GM12801 (cell line): ENCODE data around the gene KSR1.

ENCODE experiments used
- TF ChIP-seq, protein P1 (sequence below): IDR thresholded peaks from one replicate; pipeline ENCODE4 v1.5.1; 2011; ENCODE audit warnings: control low read depth; ENCODE audit not compliant: insufficient read length; ENCODE audit errors: extremely low read depth

KSR1 gene

DNA sequence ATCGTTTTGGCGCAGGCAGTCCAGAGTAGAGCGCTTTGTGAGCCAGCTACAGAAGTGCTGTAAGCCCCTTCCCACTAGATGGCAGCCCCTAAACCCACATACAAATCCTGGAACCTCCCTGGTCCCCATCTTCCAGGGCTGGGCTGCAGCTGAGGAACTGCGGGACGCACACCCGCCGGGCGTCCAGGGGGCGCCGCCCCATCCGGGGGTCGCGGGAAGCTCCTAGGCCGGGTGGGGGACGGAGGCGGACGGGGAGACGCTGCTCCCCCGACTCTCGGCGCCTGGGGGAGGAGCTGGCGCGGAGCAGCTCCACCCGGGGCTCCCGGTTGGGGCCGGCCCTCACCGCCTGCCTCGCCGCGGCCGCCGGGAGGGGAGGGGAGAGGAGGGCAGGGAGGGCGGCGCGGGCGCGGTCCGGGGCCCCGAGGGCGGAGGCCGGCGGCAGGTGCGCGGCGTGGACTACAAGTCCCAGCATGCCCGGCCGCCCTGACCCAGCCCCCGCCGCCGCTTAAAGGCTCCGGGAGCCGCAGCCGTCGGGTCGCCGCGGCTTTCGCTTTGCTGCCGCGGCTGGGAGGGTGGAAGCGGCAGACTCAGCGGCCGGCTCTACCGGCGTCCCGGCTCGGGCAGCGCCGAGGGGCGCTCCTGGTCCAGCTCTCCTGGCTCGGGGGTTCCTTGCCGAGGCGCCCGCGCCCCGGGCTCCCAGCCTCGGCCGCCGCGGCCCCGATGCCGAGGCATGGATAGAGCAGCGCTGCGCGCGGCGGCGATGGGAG, at the start of gene KSR1:
TSS of gene KSR1 (plus strand) at position 535 of the 767 bp plus-strand sequence. CDS start at position 731, 196 bp downstream.
- TF ChIP-seq, protein P1, sequence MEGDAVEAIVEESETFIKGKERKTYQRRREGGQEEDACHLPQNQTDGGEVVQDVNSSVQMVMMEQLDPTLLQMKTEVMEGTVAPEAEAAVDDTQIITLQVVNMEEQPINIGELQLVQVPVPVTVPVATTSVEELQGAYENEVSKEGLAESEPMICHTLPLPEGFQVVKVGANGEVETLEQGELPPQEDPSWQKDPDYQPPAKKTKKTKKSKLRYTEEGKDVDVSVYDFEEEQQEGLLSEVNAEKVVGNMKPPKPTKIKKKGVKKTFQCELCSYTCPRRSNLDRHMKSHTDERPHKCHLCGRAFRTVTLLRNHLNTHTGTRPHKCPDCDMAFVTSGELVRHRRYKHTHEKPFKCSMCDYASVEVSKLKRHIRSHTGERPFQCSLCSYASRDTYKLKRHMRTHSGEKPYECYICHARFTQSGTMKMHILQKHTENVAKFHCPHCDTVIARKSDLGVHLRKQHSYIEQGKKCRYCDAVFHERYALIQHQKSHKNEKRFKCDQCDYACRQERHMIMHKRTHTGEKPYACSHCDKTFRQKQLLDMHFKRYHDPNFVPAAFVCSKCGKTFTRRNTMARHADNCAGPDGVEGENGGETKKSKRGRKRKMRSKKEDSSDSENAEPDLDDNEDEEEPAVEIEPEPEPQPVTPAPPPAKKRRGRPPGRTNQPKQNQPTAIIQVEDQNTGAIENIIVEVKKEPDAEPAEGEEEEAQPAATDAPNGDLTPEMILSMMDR = no peak

DNA sequence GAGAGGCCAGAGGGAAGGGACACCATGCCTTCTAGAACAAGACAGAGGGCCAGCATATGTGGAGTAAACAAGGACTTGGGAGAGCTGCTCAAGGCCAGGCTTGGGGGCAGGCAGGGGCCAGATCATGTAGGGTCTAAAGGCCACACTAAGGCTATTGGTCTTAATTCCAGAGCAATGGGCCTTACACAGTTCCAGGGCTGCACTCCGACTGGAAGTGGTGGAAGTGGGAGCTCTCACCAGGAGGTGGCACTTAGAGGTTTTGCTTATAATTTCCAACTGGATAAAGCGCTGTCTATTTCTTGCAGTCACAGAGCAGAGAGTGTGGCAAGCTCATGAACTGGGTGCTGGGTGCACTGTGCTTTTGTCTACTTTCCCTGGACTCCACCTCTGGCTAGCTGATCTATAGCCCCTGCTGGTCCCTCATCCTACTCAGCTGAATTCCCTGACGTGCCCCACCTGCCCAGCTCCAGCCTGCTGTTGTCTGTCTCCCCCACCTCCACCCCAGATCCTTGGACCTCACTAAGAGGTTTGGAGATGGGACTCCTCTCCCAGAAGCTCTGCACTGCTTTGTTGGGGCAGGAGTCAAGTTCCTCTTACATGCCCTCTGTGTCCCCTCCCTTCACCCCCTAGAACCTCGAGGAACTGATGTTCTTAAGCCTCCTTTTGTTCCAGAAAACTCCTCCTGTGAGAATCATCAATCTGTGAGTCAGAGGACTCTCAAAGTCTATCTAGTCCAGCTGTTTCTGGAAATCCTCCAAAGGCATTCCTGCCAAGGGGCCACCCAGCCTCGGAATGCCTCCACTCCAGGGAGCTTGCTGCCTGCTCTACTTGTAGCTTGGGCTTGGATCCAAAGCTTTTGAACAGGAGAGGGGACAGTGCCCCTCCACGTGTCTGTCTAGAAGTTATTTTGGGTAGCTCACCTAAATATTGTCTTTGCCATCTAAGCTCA, 48.1 kb upstream of the KSR1 start:
- TF ChIP-seq, protein P1 = no peak

DNA sequence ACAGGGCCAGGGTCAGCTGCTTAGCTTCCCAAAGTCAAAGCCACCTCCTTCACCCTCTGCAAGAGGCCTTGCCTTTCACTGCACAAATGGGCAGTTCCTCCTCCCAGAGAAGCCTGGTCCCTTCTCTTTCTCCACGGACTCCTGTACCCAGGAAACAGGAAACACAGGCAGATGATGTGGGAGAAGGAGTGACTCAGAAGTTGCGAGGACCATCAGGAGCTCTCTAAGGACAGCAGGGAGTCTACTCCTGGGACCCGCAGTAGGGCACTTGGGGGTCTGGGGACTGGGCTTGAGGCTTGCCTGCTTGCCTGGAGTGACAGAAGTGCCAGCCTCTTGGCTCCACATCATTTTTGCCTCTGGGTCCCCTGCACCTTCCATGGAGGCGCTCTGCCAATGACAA, 47.4 kb upstream of the KSR1 start:
- TF ChIP-seq, protein P1 = no peak

DNA sequence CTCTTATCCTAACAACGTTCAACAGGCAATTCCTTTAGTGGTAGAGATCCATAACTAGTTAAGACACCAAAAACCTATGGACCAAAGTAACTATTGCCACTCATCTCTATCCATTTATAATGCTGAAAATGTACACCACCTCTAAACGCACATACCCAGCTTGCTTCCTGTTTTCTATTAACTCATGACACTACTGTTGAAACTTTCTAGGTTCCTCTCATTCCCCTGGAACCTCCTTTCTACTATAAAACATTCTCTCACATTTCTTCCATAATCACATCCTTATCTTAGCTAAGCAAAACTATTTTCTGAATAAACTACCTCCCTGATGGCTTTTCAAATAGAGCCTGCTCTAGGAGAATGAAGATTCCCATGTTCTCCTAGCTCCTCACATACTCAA, 42.9 kb upstream of the KSR1 start:
- TF ChIP-seq, protein P1 = no peak

DNA sequence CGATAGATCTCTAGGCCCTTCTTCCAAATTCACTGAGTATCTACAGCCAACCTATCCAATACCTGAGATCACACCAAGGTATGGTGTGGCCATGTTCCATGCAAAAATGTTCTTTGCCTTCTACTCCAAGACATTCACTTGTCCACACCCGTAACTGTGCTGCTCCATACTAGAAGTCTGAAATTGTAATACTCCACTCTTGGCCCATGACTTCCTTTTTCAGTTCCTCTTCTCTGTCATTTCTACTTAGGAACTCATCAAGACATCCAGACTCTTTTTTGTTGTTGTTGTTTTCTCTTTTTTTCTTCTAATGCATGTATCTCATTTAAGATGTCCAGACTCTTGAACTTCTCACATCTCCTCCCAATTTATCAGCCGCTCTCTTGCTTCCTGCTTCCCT, 42.5 kb upstream of the KSR1 start:
- TF ChIP-seq, protein P1 = no peak

DNA sequence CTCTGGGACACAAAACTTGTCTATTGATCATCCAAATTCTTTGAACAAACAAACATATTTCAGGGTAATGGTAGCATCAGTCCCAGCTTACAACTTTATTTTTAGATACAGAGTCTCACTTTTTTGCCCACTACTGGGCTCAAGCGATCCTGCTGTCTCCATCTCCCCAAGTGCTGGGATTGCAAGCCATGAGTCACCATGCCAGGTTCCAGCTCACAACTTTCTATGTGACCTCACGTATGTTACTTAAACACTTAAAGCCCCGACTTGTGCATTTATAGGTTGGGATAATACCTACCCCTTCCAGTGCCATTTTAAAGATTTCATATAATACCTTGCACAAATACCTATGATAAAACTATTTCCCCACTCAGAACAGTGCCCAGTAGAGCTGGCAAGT, 42.0 kb upstream of the KSR1 start:
- TF ChIP-seq, protein P1 = no peak

DNA sequence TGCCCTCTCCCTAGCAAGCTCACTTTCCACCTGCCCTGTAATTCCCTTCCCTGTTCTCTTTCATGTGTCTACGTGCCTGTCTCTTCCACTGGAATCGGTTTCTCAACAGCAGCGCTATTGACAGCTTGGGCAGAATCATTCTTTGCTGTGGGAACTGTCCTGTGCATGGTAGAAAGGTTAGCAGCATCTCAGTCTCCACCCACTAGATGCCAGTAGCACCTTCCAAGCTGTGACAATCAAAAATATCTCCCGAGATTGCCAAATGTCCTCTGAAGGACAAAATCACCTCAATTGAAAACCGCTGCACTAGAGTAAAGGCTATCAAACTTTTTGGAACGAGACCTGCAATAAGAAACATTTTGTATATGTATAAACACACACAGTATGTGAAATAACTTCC, 41.6 kb upstream of the KSR1 start:
- TF ChIP-seq, protein P1 = no peak
